ENCODE measurements around the gene GUCA1A.
"Not testable (repeated sequence)": the region's sequence is repeated elsewhere in the genome, so short reads cannot be mapped to it uniquely, and the experiment has no call there.

GUCA1A gene

DNA sequence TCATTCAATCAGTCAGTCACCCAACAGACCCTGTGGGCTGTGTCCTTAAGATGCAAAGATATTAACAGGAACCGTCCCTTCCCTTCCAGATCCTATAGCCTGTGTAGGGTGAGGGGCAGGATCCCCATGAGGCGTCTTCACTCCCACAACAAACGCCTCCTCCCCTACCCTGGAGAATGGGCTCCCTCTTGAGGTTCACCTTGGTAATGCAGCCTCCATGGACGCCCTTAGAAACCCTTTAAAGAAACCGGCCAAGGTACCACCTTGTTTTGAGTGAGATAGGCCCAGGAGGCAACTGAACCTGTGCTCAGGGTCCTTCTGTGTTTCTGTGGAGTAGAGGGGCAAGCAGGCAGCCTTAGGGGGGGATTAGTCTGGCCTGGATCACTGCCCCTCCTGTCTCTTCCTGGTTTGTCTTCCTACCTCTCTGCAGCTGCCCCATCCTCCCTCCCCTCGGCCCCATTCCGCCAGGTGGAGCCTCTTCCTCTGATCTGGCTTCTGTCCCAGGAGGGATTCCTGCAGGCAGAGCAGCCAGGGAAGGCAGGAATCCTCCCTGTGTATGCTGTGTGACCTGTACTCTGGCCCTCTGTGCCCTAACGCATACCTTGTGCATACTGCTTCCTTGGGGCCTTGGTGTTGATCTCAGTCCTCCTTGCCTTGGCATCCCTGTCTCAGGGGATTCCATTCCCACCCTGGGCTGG is 6.6 kb upstream of the GUCA1A start:
- peaks cover 1% of the 10 kb centered on the region for H3K36me3 Mint-ChIP-seq (ENCODE audit: insufficient read depth)
- H3K9me3 Mint-ChIP-seq, result no peaks in the 10 kb centered on the region
- H3K4me1 Mint-ChIP-seq, result peaks cover 8% of the 10 kb centered on the region
- DNase-seq (ENCODE audit: low spot score in 2 of 2) (peak; percentile 65 to 78), ATAC-seq (replicated peaks; ENCODE audit: extremely low read depth, poor library complexity, severe bottlenecking) (peak; percentile 36)
- H3K27me3 Mint-ChIP-seq, result peaks cover 35% of the 10 kb centered on the region
- no peak overlapping the region for H3K27ac Mint-ChIP-seq (ENCODE audit: low read depth)
- no peak overlapping the region for H3K4me3 Mint-ChIP-seq

DNA sequence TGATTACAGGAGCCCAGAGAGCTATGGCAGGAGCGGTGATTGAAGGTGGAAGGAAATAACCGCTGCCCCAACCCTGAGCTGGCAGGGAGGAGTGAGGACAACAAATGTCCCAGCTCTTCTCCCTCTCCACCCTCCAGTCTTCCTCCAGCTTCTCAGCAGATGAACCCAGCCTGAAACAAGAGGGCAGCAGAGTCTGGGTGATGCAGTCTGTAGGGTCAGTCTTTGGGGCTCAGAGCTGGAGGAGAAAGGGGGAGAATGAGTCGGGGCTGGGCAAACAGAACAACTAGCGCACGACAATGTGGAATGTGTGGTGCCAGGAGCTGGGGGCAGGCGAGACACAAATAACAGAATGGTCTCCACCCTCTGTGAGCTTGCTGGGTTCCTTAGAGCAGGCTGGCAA is 4.5 kb upstream of the GUCA1A start:
- no peaks in the 10 kb centered on the region for H3K9me3 Mint-ChIP-seq
- ATAC-seq (replicated peaks; ENCODE audit: extremely low read depth, poor library complexity, severe bottlenecking) (no peak), DNase-seq (ENCODE audit: low spot score in 2 of 2) (no peak)
- H3K27me3 Mint-ChIP-seq, result peaks cover 28% of the 10 kb centered on the region
- peaks cover 8% of the 10 kb centered on the region for H3K4me1 Mint-ChIP-seq
- no peak overlapping the region for H3K27ac Mint-ChIP-seq (ENCODE audit: low read depth)
- no peak overlapping the region for H3K4me3 Mint-ChIP-seq
- no peaks in the 10 kb centered on the region for H3K36me3 Mint-ChIP-seq (ENCODE audit: insufficient read depth)

DNA sequence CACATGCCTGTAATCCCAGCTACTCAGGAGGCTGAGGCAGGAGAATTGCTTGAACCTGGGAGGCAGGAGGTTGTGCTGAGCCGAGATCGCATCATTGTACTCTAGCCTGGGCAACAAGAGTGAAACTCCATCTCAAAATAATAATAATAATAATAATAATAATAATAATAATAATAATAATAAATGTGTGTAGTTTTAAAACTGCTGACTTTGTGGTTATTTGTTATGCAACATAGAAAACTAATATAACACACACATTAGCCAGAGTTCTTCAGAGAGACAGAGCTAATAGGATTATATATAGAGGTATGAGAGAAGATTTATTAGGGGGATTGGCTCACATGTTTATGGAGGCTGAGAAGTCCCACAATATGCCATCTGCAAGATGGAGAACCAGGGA is 3.4 kb upstream of the GUCA1A start:
- ATAC-seq (replicated peaks; ENCODE audit: extremely low read depth, poor library complexity, severe bottlenecking); H3K27ac Mint-ChIP-seq (ENCODE audit: low read depth); H3K4me1 Mint-ChIP-seq; H3K4me3 Mint-ChIP-seq; H3K9me3 Mint-ChIP-seq; H3K36me3 Mint-ChIP-seq (ENCODE audit: insufficient read depth); DNase-seq (ENCODE audit: low spot score in 2 of 2): not testable (repeated sequence)
- peaks cover 23% of the 10 kb centered on the region for H3K27me3 Mint-ChIP-seq

DNA sequence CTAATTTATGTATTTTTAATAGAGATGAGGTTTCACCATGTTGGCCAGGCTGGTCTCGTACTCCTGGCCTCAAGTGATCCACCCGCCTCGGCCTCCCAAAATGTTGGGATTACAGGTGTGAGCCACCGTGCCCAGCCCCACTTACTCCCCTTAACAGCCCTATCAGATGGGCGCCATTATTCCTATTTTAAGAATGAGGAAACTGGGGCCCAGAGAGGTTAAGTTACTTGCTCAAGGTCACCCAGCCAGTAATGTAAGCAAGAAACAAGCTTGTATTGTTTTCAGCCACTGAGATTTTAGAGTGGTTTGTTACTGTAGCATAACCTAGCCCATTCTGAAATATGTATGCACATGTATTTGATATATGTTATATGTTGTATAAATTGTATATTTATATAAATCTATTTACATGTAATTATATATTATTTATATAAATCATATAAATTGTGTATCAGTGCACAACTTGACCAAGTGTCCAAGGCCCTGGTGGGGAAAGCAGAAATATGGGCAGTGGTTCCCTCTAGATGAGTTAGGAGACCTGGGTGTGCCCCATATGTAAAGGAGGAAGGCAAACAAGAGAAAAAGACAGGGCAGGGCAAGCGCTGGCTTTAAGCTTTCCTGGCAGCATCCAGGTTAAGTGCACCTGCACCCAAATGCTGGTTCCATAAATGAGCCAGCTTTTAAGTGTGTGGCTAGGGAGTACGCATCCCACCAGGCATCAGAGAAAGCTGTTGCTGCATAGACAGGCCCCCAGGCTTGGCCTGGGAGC is 1.2 kb upstream of the GUCA1A start:
- Mint-ChIP-seq H3K4me3 (no peak overlapping the region), H3K9me3 (no peaks in the 10 kb centered on the region), H3K36me3 (ENCODE audit: insufficient read depth) (peaks cover 1% of the 10 kb centered on the region), H3K27ac (ENCODE audit: low read depth) (no peak overlapping the region), H3K4me1 (peaks cover under 1% of the 10 kb centered on the region), H3K27me3 (peaks cover 19% of the 10 kb centered on the region)
- DNase-seq (ENCODE audit: low spot score in 2 of 2) (no peak), ATAC-seq (replicated peaks; ENCODE audit: extremely low read depth, poor library complexity, severe bottlenecking) (no peak)

DNA sequence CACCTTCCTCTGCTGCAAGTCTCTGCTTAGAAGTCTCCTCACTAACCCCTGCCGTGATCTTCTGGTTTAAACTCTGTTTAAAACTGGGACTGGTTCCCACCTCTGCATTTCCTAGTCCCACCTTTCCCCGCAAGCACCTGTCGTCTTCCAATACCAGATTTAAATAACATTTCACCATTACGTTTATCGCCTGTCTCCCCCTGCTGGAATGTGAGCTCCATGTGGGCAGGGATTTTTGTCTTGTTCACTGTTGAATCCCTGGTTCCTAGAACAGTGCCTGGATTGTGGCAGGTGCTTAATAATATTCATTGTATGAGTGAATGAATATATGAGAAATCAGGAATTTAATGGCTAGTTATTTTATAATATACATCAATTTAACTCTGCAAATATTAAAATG is 2.7 kb downstream of the GUCA1A start:
- ATAC-seq (replicated peaks; ENCODE audit: extremely low read depth, poor library complexity, severe bottlenecking), result no peak
- H3K4me1 Mint-ChIP-seq, result no peaks in the 10 kb centered on the region
- H3K36me3 Mint-ChIP-seq (ENCODE audit: insufficient read depth), result peaks cover 3% of the 10 kb centered on the region
- H3K27me3 Mint-ChIP-seq, result peaks cover 23% of the 10 kb centered on the region
- H3K4me3 Mint-ChIP-seq, result no peak overlapping the region
- no peak overlapping the region for H3K27ac Mint-ChIP-seq (ENCODE audit: low read depth)
- H3K9me3 Mint-ChIP-seq, result no peaks in the 10 kb centered on the region
- no peak for DNase-seq (ENCODE audit: low spot score in 2 of 2)

DNA sequence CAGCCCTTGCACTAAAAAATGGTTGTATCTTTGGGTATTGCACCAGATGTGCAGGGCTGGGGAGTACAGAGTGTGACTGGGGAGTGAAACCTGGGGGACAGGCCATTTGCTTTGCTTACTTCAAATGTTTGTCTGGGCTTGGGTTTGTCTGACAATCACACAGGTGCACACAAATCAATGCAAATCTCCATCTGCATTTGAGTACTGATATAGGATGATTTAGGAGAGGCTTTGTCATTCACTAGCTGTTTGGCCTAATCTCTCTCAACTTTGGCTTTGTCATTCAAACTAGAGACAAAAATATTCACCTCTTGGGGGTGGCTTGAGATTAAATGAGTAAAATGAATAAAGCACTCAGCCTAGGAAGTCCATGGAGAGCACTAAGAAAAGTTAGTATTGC is 3.8 kb downstream of the GUCA1A start:
- Mint-ChIP-seq H3K4me3 (no peak overlapping the region), H3K36me3 (ENCODE audit: insufficient read depth) (peaks cover 3% of the 10 kb centered on the region), H3K27ac (ENCODE audit: low read depth) (no peak overlapping the region), H3K9me3 (no peaks in the 10 kb centered on the region), H3K4me1 (no peaks in the 10 kb centered on the region), H3K27me3 (peaks cover 23% of the 10 kb centered on the region)
- DNase-seq (ENCODE audit: low spot score in 2 of 2) (no peak), ATAC-seq (replicated peaks; ENCODE audit: extremely low read depth, poor library complexity, severe bottlenecking) (no peak)

DNA sequence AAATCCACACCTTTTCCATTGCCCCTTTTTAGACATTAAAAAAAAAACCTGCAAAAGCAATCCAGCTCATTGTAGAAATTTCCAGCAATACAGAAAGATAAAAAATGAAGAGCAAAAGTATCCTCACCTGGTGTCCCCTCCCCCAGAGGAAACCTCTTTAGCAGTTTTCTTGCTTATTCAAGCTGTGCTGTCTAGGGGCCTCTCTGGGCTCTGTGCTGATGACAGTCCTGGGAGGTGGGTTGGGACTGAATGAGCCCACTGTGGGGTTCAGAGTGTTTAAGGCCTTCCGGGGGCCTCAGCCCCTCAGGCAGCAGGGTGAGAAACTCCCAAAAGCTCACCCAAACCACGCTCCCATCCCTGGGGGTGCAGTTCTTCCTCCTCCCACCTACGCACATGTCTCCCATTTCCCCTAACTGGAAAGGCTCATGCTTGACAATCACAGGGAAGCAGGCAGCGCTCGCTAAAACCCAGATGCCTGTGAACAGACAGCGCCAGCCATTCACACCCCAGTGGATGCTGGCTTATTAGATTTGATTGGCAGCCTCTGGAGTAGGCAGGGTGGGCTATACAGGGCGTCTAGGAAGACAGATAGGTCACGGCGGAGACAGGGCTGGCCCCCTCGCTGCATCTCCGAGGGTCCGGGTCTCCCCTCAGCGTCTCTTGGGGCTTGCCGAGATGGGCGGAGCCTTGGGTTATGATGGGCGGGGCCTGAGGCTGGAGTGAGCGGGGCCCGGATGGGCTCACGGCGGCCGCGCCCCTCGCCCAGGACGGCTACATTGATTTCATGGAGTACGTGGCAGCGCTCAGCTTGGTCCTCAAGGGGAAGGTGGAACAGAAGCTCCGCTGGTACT is 4.6 kb downstream of the GUCA1A start:
- no peak overlapping the region for H3K4me3 Mint-ChIP-seq
- no peaks in the 10 kb centered on the region for H3K4me1 Mint-ChIP-seq
- H3K36me3 Mint-ChIP-seq (ENCODE audit: insufficient read depth), result peaks cover 3% of the 10 kb centered on the region
- no peak overlapping the region for H3K27ac Mint-ChIP-seq (ENCODE audit: low read depth)
- DNase-seq (ENCODE audit: low spot score in 2 of 2) (no peak), ATAC-seq (replicated peaks; ENCODE audit: extremely low read depth, poor library complexity, severe bottlenecking) (no peak)
- H3K27me3 Mint-ChIP-seq, result peaks cover 23% of the 10 kb centered on the region
- no peaks in the 10 kb centered on the region for H3K9me3 Mint-ChIP-seq

DNA sequence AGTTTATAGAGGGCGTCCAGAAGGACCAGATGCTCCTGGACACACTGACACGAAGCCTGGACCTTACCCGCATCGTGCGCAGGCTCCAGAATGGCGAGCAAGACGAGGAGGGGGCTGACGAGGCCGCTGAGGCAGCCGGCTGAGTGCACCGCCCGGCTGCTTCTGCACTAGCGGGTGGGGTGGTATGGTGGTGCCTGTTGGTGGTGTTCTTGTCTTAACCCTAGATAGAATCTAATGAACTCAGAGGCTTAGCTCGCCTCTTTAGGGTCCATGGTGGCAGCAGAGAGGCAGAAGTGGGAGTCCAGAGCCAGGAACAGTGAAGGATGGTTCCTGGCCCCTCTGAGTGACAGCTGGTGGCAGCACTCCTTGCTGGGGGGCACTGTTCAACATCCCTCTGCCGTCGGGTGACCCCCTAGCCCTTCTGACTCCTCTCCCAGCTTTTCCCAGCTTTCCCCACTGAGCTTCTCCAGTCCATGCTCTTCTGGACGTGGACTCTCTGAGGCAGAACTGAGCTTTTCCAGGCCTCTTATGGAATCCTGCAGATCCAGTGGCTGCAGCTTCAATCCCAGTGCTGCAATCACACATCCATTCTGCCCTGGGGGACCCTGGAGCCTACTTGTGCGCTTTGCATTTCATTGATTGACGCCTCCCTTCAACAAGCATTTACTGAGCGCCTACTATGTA is 6.2 kb downstream of the GUCA1A start:
- no peaks in the 10 kb centered on the region for H3K4me1 Mint-ChIP-seq
- no peak overlapping the region for H3K27ac Mint-ChIP-seq (ENCODE audit: low read depth)
- H3K4me3 Mint-ChIP-seq, result no peak overlapping the region
- H3K36me3 Mint-ChIP-seq (ENCODE audit: insufficient read depth), result peaks cover 5% of the 10 kb centered on the region
- ATAC-seq (replicated peaks; ENCODE audit: extremely low read depth, poor library complexity, severe bottlenecking) (no peak), DNase-seq (ENCODE audit: low spot score in 2 of 2) (no peak)
- no peaks in the 10 kb centered on the region for H3K9me3 Mint-ChIP-seq
- H3K27me3 Mint-ChIP-seq, result peaks cover 23% of the 10 kb centered on the region

DNA sequence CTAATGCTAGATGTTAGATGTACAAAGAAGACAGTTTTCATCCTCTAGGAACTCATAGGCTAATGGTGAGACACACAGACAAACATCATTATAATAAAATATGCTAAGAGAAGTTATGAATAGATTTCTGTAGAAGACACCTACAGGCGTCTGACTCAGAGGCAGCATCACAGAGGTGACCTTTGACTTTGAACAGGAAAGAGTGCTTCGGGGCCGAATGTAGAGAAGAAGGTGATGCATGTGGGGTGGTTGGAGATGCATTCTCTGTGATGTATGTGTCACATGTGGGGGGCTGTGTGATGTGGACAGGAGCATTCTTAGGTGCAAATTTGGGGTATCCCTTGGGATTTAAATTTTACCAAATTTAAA is 6.8 kb downstream of the GUCA1A start:
- H3K4me3 Mint-ChIP-seq, result no peak overlapping the region
- no peak for DNase-seq (ENCODE audit: low spot score in 2 of 2)
- H3K36me3 Mint-ChIP-seq (ENCODE audit: insufficient read depth), result peaks cover 5% of the 10 kb centered on the region

DNA sequence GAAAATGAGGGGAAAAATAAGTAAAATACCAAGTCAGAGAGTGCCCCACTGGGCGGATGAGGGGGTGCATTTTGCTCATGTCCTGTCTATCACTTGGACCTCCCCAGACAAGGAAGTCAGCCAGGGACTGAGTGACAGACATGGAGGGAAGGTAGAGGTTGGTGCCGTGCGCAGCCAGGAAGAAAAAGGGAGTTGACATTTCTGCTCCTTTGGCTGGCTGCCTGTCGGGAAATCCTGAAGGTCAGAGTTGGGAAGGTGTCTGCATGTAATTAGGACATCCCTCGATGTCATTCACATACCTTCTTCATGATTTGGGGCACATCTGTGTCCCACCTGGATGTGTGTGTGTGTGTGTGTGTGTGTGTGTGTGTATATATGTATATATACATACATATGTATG is 8.9 kb downstream of the GUCA1A start:
- Mint-ChIP-seq H3K4me3 (no peak overlapping the region), H3K27me3 (peaks cover 14% of the 10 kb centered on the region), H3K27ac (ENCODE audit: low read depth) (no peak overlapping the region), H3K9me3 (no peaks in the 10 kb centered on the region), H3K36me3 (ENCODE audit: insufficient read depth) (peaks cover 3% of the 10 kb centered on the region), H3K4me1 (no peaks in the 10 kb centered on the region)
- DNase-seq (ENCODE audit: low spot score in 2 of 2) (no peak), ATAC-seq (replicated peaks; ENCODE audit: extremely low read depth, poor library complexity, severe bottlenecking) (no peak)

More for the DNA sequence above, 6.8 kb downstream of the GUCA1A start:
- Mint-ChIP-seq H3K9me3 (no peaks in the 10 kb centered on the region), H3K27ac (ENCODE audit: low read depth) (no peak overlapping the region), H3K4me1 (no peaks in the 10 kb centered on the region), H3K27me3 (peaks cover 23% of the 10 kb centered on the region)
- ATAC-seq (replicated peaks; ENCODE audit: extremely low read depth, poor library complexity, severe bottlenecking), result no peak

DNA sequence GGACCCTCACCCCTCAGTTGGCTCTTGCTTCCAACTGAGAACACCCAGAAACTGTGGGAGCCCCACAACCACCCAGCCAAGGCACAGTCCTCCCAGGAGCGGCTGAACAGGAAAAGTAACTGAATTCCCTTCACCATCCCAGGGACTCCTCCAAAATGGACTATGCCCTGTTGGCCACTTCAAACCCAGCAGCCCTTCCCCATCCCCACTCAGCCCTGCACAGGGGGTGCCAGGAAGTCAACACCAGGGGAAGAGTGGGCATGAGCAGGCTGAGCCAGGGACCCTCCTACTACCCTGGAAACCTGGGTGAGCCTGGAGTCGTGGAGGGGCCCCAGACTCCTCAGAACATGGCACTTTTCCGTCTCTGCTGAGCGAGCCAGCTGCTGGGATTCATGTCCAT is 11.3 kb downstream of the GUCA1A start:
- ATAC-seq (replicated peaks; ENCODE audit: extremely low read depth, poor library complexity, severe bottlenecking) (no peak), DNase-seq (ENCODE audit: low spot score in 2 of 2) (no peak)
- no peaks in the 10 kb centered on the region for H3K9me3 Mint-ChIP-seq
- H3K36me3 Mint-ChIP-seq (ENCODE audit: insufficient read depth), result peaks cover 3% of the 10 kb centered on the region
- peaks cover 3% of the 10 kb centered on the region for H3K27me3 Mint-ChIP-seq
- no peaks in the 10 kb centered on the region for H3K4me1 Mint-ChIP-seq
- no peak overlapping the region for H3K27ac Mint-ChIP-seq (ENCODE audit: low read depth)
- H3K4me3 Mint-ChIP-seq, result no peak overlapping the region

DNA sequence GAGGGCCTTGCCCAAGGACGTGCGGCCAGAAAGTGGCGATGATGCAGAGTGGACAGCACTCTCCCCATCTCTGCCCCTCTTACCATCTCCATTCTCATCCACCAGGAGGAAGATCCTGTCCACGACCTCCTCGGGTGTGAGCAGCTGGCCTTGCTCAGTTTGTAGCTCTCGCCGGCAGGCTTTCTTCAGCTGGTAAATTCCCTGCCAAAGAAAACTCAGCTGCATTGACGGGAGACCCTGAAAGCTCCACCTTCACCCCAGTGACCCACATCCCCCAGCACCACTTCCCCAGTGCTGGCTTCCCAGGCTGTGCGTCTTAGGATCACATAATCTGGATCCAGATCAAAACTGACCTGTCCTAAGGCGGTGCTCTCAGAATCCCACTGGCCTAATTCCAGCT is 12.4 kb downstream of the GUCA1A start:
- no peak overlapping the region for H3K4me3 Mint-ChIP-seq
- H3K9me3 Mint-ChIP-seq, result no peaks in the 10 kb centered on the region
- no peaks in the 10 kb centered on the region for H3K4me1 Mint-ChIP-seq
- no peak for ATAC-seq (replicated peaks; ENCODE audit: extremely low read depth, poor library complexity, severe bottlenecking)
- no peaks in the 10 kb centered on the region for H3K27me3 Mint-ChIP-seq
- H3K36me3 Mint-ChIP-seq (ENCODE audit: insufficient read depth), result peaks cover 1% of the 10 kb centered on the region
- no peak overlapping the region for H3K27ac Mint-ChIP-seq (ENCODE audit: low read depth)
- no peak for DNase-seq (ENCODE audit: low spot score in 2 of 2)
